Measurements from ENCODE around the gene LYPLAL1.

DNA sequence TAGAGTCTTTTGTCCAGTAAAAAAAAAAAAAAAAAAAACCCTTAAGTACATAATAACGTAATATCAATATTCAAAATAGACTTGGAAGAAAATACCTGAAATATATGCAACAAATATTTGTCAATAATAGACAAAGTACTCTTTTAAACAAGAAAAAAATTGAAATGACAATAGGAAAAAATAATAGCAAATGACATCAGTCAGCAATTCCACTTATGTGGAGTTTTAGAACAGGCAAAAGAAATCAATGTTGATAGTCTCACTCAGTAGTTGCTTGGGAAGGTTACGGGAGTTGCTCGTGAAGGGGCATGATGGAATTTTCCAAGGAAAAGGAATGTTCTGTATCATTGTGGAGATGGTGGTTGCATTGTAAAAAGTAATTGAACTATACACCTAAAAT, 16.9 kb downstream of the LYPLAL1 start:
- no peak for TF ChIP-seq EZH2 (IDR thresholded peaks at IDR 0.05; ENCODE audit: borderline replicate concordance, low read length)
- TF ChIP-seq, protein P1, sequence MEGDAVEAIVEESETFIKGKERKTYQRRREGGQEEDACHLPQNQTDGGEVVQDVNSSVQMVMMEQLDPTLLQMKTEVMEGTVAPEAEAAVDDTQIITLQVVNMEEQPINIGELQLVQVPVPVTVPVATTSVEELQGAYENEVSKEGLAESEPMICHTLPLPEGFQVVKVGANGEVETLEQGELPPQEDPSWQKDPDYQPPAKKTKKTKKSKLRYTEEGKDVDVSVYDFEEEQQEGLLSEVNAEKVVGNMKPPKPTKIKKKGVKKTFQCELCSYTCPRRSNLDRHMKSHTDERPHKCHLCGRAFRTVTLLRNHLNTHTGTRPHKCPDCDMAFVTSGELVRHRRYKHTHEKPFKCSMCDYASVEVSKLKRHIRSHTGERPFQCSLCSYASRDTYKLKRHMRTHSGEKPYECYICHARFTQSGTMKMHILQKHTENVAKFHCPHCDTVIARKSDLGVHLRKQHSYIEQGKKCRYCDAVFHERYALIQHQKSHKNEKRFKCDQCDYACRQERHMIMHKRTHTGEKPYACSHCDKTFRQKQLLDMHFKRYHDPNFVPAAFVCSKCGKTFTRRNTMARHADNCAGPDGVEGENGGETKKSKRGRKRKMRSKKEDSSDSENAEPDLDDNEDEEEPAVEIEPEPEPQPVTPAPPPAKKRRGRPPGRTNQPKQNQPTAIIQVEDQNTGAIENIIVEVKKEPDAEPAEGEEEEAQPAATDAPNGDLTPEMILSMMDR (conservative IDR thresholded peaks at IDR 0.05 in 1 of 2, IDR thresholded peaks at IDR 0.05 in 1 of 2; ENCODE audit: extremely low read depth in 1 of 2, insufficient read depth in 1 of 2, low read depth in 1 of 2, low read length in 2 of 2), result no peak

Measured in mammary epithelial cell (primary cell).